GM12891 (cell line): ENCODE measurements around the gene SLC22A4.

ENCODE experiments used
- POLR2A ChIP-seq: IDR thresholded peaks from 2 replicates; pipeline ENCODE4 v1.6.1; 2011; ENCODE audit warnings: low read depth, low read length, control low read depth
- POLR2AphosphoS5 ChIP-seq: IDR thresholded peaks from 2 replicates; pipeline ENCODE4 v1.6.1; 2011; ENCODE audit warnings: low read depth, low read length, control low read depth
- TAF1 ChIP-seq: IDR thresholded peaks from 2 replicates; pipeline ENCODE4 v1.6.1; 2011; ENCODE audit warnings: low read depth, low read length, control low read depth

DNA sequence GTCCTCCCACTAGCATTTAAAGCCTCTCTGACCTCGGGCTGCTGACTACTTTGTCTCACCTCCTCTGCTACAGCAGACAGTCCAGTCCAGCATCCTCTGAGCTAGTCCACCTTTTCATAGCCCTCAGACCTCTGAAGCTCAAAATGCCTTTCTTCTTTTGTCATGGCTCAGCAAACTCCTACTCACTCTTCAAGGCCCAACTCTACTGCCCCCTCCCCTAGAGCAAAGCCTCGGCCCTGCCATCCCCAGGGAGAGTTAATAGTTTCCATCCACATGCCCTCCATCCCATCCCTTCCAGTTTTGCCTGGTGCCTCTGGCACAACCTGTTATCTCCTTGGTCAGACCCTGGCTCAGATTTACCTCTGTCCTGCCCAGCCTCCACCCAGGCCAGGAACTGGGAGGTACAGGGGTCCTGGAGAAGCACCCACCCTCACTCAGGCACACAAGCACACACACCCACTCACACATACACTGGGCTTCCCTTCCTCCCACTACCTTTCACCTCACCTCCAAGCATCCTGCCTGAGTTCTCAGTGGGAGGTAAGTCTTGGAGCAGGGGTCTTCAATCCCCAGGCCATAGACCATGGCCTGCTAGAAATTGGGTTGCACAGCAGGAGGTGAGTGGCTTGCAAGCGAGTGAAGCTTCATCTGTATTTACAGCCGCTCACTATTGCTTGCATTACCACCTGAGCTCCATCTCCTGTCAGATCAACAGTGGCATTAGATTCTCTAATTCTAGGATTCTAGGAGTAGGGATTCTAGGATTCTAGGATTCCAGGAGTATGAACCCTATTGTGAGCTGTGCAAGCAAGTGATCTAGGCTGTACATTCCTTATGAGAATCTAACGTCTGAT, 18.6 kb upstream of the SLC22A4 start:
- TF ChIP-seq TAF1 (no peak), POLR2A (no peak), POLR2AphosphoS5 (no peak)
